BE2C (cell line): ENCODE measurements around the gene TMC5.

ENCODE experiments used
- DNase-seq: peaks from one replicate; pipeline ENCODE4 v3.0.0-alpha.2; 2020
- H3K27me3 ChIP-seq: fragments of 250-450 bp; sonication (Bioruptor Pico); 2 replicates; pipeline ENCODE4 v1.5.1; 2020; ENCODE audit warnings: mild to moderate bottlenecking
- H3K36me3 ChIP-seq: fragments of 250-450 bp; sonication (Bioruptor Pico); 2 replicates; pipeline ENCODE4 v1.5.1; 2020; ENCODE audit warnings: mild to moderate bottlenecking
- H3K4me1 ChIP-seq: fragments of 250-450 bp; sonication (Bioruptor Pico); 2 replicates; pipeline ENCODE4 v1.5.1; 2020
- H3K4me3 ChIP-seq: 2 replicates; pipeline ENCODE4 v1.5.1; 2011; ENCODE audit warnings: low read depth, low read length
- H3K9me3 ChIP-seq: fragments of 250-450 bp; sonication (Bioruptor Pico); 2 replicates; pipeline ENCODE4 v1.5.1; 2020
- TF ChIP-seq, protein P1 (sequence below): IDR thresholded peaks from 2 replicates; pipeline ENCODE4 v1.5.1; 2012; ENCODE audit warnings: mild to moderate bottlenecking, low read depth, low read length

The TMC5 gene

DNA sequence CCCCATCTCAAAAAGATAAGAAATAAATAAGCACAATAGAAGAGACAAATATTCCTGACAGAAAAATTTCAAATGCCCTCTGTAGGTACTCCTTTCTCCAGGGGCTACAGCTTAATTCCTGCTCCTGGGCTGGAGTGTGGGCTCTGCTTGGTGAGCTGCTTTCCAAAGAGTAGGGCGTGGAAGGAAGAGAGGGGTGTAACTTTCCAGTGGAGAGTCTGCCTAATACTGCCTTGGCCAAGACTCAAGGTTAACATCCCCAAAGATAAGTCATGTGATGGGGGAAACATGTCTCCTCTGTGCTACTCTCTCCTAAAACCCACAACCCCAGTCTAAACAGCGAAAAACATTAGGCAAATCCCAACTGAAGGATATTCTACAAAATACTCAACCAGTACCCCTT lies 42.7 kb downstream of the TMC5 start:
- DNase-seq = no peak
- no peaks in the 10 kb centered on the region for H3K36me3 ChIP-seq
- H3K9me3 ChIP-seq = no peaks in the 10 kb centered on the region
- H3K4me3 ChIP-seq = no peak overlapping the region
- no peaks in the 10 kb centered on the region for H3K4me1 ChIP-seq
- TF ChIP-seq, protein P1, sequence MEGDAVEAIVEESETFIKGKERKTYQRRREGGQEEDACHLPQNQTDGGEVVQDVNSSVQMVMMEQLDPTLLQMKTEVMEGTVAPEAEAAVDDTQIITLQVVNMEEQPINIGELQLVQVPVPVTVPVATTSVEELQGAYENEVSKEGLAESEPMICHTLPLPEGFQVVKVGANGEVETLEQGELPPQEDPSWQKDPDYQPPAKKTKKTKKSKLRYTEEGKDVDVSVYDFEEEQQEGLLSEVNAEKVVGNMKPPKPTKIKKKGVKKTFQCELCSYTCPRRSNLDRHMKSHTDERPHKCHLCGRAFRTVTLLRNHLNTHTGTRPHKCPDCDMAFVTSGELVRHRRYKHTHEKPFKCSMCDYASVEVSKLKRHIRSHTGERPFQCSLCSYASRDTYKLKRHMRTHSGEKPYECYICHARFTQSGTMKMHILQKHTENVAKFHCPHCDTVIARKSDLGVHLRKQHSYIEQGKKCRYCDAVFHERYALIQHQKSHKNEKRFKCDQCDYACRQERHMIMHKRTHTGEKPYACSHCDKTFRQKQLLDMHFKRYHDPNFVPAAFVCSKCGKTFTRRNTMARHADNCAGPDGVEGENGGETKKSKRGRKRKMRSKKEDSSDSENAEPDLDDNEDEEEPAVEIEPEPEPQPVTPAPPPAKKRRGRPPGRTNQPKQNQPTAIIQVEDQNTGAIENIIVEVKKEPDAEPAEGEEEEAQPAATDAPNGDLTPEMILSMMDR = no peak
- no peaks in the 10 kb centered on the region for H3K27me3 ChIP-seq

DNA sequence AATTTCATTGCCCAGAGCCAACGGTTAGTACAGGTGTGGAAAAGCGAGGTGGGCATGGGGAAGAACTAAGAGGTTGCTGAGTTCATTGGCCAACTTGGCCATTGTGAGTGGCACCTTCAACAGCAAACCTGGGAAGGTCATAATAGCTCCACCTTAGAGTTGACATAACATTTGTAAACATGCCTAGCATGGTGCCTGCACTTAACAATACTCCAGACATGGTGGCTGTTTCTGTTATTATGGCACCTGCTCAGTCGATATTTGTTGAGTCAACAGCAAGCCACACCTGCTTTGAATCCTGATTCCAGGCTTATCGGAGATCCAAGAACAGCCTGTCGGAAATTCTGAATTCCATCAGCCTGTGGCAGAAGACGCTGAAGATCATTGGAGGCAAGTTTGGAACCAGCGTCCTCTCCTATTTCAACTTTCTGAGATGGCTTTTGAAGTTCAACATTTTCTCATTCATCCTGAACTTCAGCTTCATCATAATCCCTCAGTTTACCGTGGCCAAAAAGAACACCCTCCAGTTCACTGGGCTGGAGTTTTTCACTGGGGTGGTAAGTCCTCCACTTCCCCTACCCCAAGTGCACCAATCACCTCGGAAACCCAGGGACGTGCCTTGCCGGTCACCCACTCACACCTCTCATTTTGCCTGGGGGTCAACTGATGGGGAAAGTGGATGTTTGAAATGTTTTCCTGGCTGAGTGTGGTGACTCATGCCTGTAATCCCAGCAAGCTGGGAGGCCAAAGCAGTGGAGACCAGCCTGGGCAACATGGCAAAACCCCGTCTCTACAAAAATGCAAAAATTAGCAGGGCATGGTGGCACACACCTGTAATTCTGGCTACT lies 46.0 kb downstream of the TMC5 start:
- DNase-seq = no peak
- no peak overlapping the region for H3K4me3 ChIP-seq
- no peaks in the 10 kb centered on the region for H3K4me1 ChIP-seq
- TF ChIP-seq, protein P1 = no peak
- no peaks in the 10 kb centered on the region for H3K36me3 ChIP-seq
- no peaks in the 10 kb centered on the region for H3K27me3 ChIP-seq
- H3K9me3 ChIP-seq = no peaks in the 10 kb centered on the region; the same call in 1 of the 2 replicates

DNA sequence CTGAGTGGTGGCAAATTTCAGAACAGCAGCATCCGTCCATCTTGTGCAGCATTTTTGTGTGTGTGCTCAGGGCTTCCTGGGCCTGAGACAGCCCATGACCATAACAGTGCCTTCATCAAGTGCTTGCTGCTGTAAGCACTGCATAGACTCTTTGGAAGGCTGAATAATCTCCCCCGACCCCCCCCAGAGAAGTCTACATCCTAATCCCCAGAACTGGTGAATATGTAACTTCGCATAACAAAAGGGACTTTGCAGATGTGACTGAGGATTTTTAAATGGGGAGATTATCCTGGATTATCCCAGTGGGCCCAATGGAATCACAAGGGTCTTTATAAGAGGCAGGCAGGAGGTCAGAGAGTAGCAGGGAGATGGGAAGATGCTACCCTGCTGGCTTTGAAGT lies 50.6 kb downstream of the TMC5 start:
- H3K27me3 ChIP-seq = no peaks in the 10 kb centered on the region
- DNase-seq = no peak
- no peak overlapping the region for H3K4me3 ChIP-seq
- TF ChIP-seq, protein P1 = no peak
- H3K9me3 ChIP-seq = no peaks in the 10 kb centered on the region; the same call in 1 of the 2 replicates
- H3K36me3 ChIP-seq = no peaks in the 10 kb centered on the region
- no peaks in the 10 kb centered on the region for H3K4me1 ChIP-seq

DNA sequence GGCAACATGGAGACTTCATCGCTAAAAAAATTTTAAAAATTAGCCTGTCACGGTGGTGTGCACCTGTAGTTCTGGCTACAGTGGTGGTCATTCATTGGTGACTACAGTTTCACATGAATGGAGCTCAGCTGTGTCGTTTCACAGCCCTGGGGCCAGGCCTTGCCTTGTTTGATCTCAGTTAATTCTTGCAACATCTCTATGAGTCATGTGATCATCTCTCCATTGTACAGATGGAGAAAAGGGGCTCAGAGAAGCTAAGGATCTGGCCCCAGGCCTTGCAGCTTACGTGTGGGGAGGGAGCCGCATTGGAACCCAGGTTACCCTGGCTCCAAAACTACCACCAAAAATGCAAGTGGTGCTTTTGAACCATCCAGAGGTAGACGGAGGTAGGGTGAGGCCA lies 54.8 kb downstream of the TMC5 start:
- no peak overlapping the region for H3K4me3 ChIP-seq
- no peaks in the 10 kb centered on the region for H3K36me3 ChIP-seq
- no peak for DNase-seq
- H3K4me1 ChIP-seq = no peaks in the 10 kb centered on the region
- no peaks in the 10 kb centered on the region for H3K27me3 ChIP-seq
- no peaks in the 10 kb centered on the region; the same call in 1 of the 2 replicates for H3K9me3 ChIP-seq
- TF ChIP-seq, protein P1 = no peak

DNA sequence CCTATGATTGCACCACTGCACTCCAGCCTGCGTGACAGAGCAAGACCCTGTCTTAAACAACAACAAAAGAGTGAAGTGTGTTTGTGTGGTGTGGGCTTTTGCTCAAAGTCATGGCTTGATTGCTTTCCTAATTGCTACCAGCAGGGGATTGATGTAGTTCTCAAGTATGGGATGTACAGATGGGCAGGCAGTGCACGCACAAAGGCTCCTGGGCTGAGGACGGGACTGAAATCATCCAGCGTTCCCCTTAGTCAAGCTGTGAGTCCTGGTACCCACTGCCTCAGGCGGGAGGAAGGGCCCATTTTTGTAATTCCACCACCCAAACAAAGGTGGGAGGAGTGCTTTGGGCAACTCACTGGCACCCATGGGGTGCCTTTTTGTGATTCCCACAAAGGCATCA lies 56.9 kb downstream of the TMC5 start:
- TF ChIP-seq, protein P1 = no peak

DNA sequence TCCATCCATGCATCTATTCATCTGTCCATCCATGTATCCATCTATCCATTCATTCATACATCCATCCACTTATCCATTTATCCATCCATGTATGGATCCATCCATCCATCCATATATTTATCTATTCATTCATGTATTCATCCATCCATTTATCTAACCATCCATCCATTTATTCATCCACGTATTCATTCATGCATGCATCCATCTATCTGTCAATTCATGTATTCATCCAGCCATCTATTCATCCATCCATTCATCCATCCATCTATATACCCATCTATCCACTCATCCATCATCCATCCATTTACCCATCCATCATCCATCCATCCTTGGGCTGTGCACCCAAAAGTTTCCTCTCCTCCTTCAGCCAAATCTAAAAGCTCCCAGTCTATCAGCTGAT lies 60.8 kb downstream of the TMC5 start:
- Histone ChIP-seq H3K4me1 (no peaks in the 10 kb centered on the region), H3K4me3 (no peak overlapping the region), H3K9me3 (no peaks in the 10 kb centered on the region), H3K36me3 (no peaks in the 10 kb centered on the region), H3K27me3 (no peaks in the 10 kb centered on the region)
- TF ChIP-seq, protein P1 = no peak
- no peak for DNase-seq

More for the DNA sequence above, 56.9 kb downstream of the TMC5 start:
- Histone ChIP-seq H3K27me3 (no peaks in the 10 kb centered on the region), H3K4me1 (no peaks in the 10 kb centered on the region), H3K9me3 (no peaks in the 10 kb centered on the region), H3K4me3 (no peak overlapping the region), H3K36me3 (no peaks in the 10 kb centered on the region)
- no peak for DNase-seq
